Measurements from ENCODE around the gene PKP3.

- TF ChIP-seq POLR2AphosphoS5 (IDR thresholded peaks at IDR 0.05) (no peak), CTCF (IDR thresholded peaks at IDR 0.05) (no peak), POLR2A (IDR thresholded peaks at IDR 0.05) (no peak), EP300 (IDR thresholded peaks at IDR 0.05) (no peak)
Observed at GRCh38 chr11:446891-447290, 52.9 kb downstream of the PKP3 start.

Data from sigmoid colon (tissue), 4 donors.